MG63 (cell line): ENCODE measurements around the gene INPP4B. TPM values are rescaled to one million over a fixed set of nuclear protein-coding genes. Genes with fewer than 3 reads are reported as not detected.

Source experiments
- DNase-seq: peaks from one replicate; pipeline ENCODE4 v3.0.0-alpha.2; 2020
- H3K27me3 ChIP-seq: fragments of 250-450 bp; sonication (Bioruptor Pico); 2 replicates; pipeline ENCODE4 v1.5.1; 2020; ENCODE audit warnings: mild to moderate bottlenecking, moderate library complexity
- H3K36me3 ChIP-seq: fragments of 250-450 bp; sonication (Bioruptor Pico); 2 replicates; pipeline ENCODE4 v1.5.1; 2020; ENCODE audit warnings: mild to moderate bottlenecking, moderate library complexity
- H3K4me3 ChIP-seq: fragments of 250-450 bp; sonication (Bioruptor Pico); 2 replicates; pipeline ENCODE4 v1.5.1; 2020; ENCODE audit warnings: mild to moderate bottlenecking, moderate library complexity
- H3K9me3 ChIP-seq: fragments of 250-450 bp; sonication (Bioruptor Pico); 2 replicates; pipeline ENCODE4 v1.5.1; 2020; ENCODE audit warnings: mild to moderate bottlenecking, moderate library complexity
- total RNA-seq: library from RNA; depleted of rRNA; stranded (reverse); fragments of >200 nt; shearing (Covaris generic); gene quantifications from 2 replicates; pipeline ENCODE4 v1.2.3, GENCODE V29; 2014; ENCODE audit warnings: low replicate concordance

INPP4B gene
- total RNA-seq, 1 experiment from 2014 or later, result 4.0 TPM

- DNase-seq, result no peak
- no peaks in the 10 kb centered on the region for H3K9me3 ChIP-seq
- no peaks in the 10 kb centered on the region for H3K36me3 ChIP-seq
- no peaks in the 10 kb centered on the region for H3K27me3 ChIP-seq
- no peak overlapping the region for H3K4me3 ChIP-seq
Measured at GRCh38 chr4:142242156-142242555, 603.9 kb downstream of the INPP4B start.

GRCh38 chr4:142238589-142238988 is 607.5 kb downstream of the INPP4B start:
- no peaks in the 10 kb centered on the region for H3K27me3 ChIP-seq
- H3K9me3 ChIP-seq, result no peaks in the 10 kb centered on the region
- no peak overlapping the region for H3K4me3 ChIP-seq
- H3K36me3 ChIP-seq, result no peaks in the 10 kb centered on the region
- DNase-seq, result no peak

GRCh38 chr4:142236268-142236667 is 609.8 kb downstream of the INPP4B start:
- no peak for DNase-seq
- H3K27me3 ChIP-seq, result no peaks in the 10 kb centered on the region
- no peak overlapping the region for H3K4me3 ChIP-seq
- H3K36me3 ChIP-seq, result no peaks in the 10 kb centered on the region
- H3K9me3 ChIP-seq, result no peaks in the 10 kb centered on the region

- H3K4me3 ChIP-seq, result no peak overlapping the region
- no peaks in the 10 kb centered on the region for H3K9me3 ChIP-seq
Measured at GRCh38 chr4:142231787-142232186, 614.3 kb downstream of the INPP4B start.

GRCh38 chr4:142230991-142231390 is 615.1 kb downstream of the INPP4B start:
- H3K4me3 ChIP-seq, result no peak overlapping the region
- no peaks in the 10 kb centered on the region for H3K27me3 ChIP-seq
- no peak for DNase-seq
- H3K9me3 ChIP-seq, result no peaks in the 10 kb centered on the region
- H3K36me3 ChIP-seq, result no peaks in the 10 kb centered on the region

More at GRCh38 chr4:142231787-142232186, 614.3 kb downstream of the INPP4B start:
- H3K36me3 ChIP-seq, result no peaks in the 10 kb centered on the region
- no peaks in the 10 kb centered on the region for H3K27me3 ChIP-seq
- no peak for DNase-seq

- no peak overlapping the region for H3K4me3 ChIP-seq
- no peaks in the 10 kb centered on the region for H3K36me3 ChIP-seq
- H3K27me3 ChIP-seq, result no peaks in the 10 kb centered on the region
- DNase-seq, result no peak
- H3K9me3 ChIP-seq, result no peaks in the 10 kb centered on the region
Measured at GRCh38 chr4:142226014-142226413, 620.1 kb downstream of the INPP4B start.

- no peak overlapping the region for H3K4me3 ChIP-seq
- H3K36me3 ChIP-seq, result no peaks in the 10 kb centered on the region
- H3K9me3 ChIP-seq, result no peaks in the 10 kb centered on the region
- H3K27me3 ChIP-seq, result no peaks in the 10 kb centered on the region
- DNase-seq, result no peak
Measured at GRCh38 chr4:142222127-142222526, 624.0 kb downstream of the INPP4B start.

GRCh38 chr4:142218726-142219125 is 627.4 kb downstream of the INPP4B start:
- DNase-seq, result no peak
- Histone ChIP-seq H3K27me3 (no peaks in the 10 kb centered on the region), H3K9me3 (no peaks in the 10 kb centered on the region), H3K4me3 (no peak overlapping the region), H3K36me3 (no peaks in the 10 kb centered on the region)

GRCh38 chr4:142211444-142211843 is 634.7 kb downstream of the INPP4B start:
- no peaks in the 10 kb centered on the region for H3K36me3 ChIP-seq
- no peak for DNase-seq
- H3K27me3 ChIP-seq, result no peaks in the 10 kb centered on the region
- H3K9me3 ChIP-seq, result no peaks in the 10 kb centered on the region
- H3K4me3 ChIP-seq, result no peak overlapping the region

- no peaks in the 10 kb centered on the region for H3K9me3 ChIP-seq
- H3K27me3 ChIP-seq, result no peaks in the 10 kb centered on the region
- no peak overlapping the region for H3K4me3 ChIP-seq
- H3K36me3 ChIP-seq, result no peaks in the 10 kb centered on the region
- DNase-seq, result no peak
Measured at GRCh38 chr4:142203505-142203904, 642.6 kb downstream of the INPP4B start.

- H3K36me3 ChIP-seq, result no peaks in the 10 kb centered on the region
- DNase-seq, result no peak
- H3K4me3 ChIP-seq, result no peak overlapping the region
- no peaks in the 10 kb centered on the region for H3K27me3 ChIP-seq
- H3K9me3 ChIP-seq, result no peaks in the 10 kb centered on the region
Measured at GRCh38 chr4:142202404-142203332, 643.4 kb downstream of the INPP4B start.

- H3K27me3 ChIP-seq, result no peaks in the 10 kb centered on the region
- H3K9me3 ChIP-seq, result no peaks in the 10 kb centered on the region
- H3K4me3 ChIP-seq, result no peak overlapping the region
- DNase-seq, result no peak
- H3K36me3 ChIP-seq, result no peaks in the 10 kb centered on the region
Measured at GRCh38 chr4:142201041-142201440, 645.1 kb downstream of the INPP4B start.

GRCh38 chr4:142194905-142195304 is 651.2 kb downstream of the INPP4B start:
- Histone ChIP-seq H3K36me3 (no peaks in the 10 kb centered on the region), H3K27me3 (no peaks in the 10 kb centered on the region), H3K9me3 (no peaks in the 10 kb centered on the region), H3K4me3 (no peak overlapping the region)
- DNase-seq, result no peak

GRCh38 chr4:142191901-142192300 is 654.2 kb downstream of the INPP4B start:
- H3K27me3 ChIP-seq, result no peaks in the 10 kb centered on the region
- DNase-seq, result no peak
- H3K36me3 ChIP-seq, result no peaks in the 10 kb centered on the region
- no peak overlapping the region for H3K4me3 ChIP-seq
- no peaks in the 10 kb centered on the region for H3K9me3 ChIP-seq

GRCh38 chr4:142181021-142181420 is 665.1 kb downstream of the INPP4B start:
- H3K4me3 ChIP-seq, result no peak overlapping the region
- H3K36me3 ChIP-seq, result no peaks in the 10 kb centered on the region
- H3K9me3 ChIP-seq, result no peaks in the 10 kb centered on the region
- no peak for DNase-seq
- no peaks in the 10 kb centered on the region for H3K27me3 ChIP-seq

GRCh38 chr4:142169216-142169615 is 676.9 kb downstream of the INPP4B start:
- Histone ChIP-seq H3K27me3 (no peaks in the 10 kb centered on the region), H3K36me3 (no peaks in the 10 kb centered on the region), H3K9me3 (no peaks in the 10 kb centered on the region), H3K4me3 (no peak overlapping the region)
- DNase-seq, result no peak

- Histone ChIP-seq H3K4me3 (no peak overlapping the region), H3K27me3 (no peaks in the 10 kb centered on the region), H3K9me3 (no peaks in the 10 kb centered on the region), H3K36me3 (no peaks in the 10 kb centered on the region)
- no peak for DNase-seq
Measured at GRCh38 chr4:142168181-142168580, 677.9 kb downstream of the INPP4B start.
